Measurements from ENCODE around the gene TMED1. TPM values are rescaled to one million over a fixed set of nuclear protein-coding genes. Genes with fewer than 3 reads are reported as not detected.
A peak's percentile ranks its signal among the peaks of the same experiment; 100 is the strongest.

The TMED1 gene
- total and polyA plus RNA-seq, 5 experiments from 2014 or later = 6.7 to 26.3 (median 23.7) TPM

DNA sequence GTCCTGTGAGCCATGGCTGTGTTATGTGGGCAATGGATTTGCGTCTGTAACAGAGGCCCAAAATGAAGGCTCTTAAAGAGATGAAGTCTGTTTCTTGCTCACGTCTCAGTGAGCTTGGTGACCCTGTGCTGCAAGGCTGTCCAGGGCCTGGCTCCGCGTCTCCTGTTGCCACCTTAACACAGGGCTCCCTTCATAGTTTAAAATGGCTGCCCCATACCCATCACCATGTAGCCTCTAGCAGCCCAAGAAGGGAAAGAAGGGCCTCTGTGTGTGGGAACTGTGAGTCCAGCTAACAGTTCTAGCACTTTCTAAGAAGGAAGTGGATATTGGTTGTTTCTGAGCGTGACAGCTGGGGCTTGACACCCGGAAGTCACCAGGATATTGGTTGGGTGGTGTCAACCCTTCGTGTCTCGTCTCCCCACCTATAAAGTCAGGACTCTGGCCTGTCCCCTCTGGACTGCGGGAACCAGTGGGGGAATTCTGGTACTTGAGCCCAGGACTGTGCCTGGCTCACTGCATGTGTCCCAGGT is 20.9 kb downstream of the TMED1 start:
- Mint-ChIP-seq H3K4me3 (peak overlapping the region in 1 of 10 donors; percentile 30), H3K9me3 (no peaks in the 10 kb centered on the region), H3K27ac (peak overlapping the region in 5 of 10 donors; percentile 14 to 88 (median 27)), H3K4me1 (peaks cover 2 to 24% (median 4%) of the 10 kb centered on the region in 4 donors), H3K36me3 (peaks cover under 1 to 38% (median 6%) of the 10 kb centered on the region in 3 donors), H3K27me3 (no peaks in the 10 kb centered on the region)
- POLR2A ChIA-PET = interaction anchor here (0.5 kb wide), 1 partner anchor 28 kb away, joined by 3 read pairs; no protein-coding TSS in a partner anchor
- DNase-seq (no peak), ATAC-seq (no peak)

DNA sequence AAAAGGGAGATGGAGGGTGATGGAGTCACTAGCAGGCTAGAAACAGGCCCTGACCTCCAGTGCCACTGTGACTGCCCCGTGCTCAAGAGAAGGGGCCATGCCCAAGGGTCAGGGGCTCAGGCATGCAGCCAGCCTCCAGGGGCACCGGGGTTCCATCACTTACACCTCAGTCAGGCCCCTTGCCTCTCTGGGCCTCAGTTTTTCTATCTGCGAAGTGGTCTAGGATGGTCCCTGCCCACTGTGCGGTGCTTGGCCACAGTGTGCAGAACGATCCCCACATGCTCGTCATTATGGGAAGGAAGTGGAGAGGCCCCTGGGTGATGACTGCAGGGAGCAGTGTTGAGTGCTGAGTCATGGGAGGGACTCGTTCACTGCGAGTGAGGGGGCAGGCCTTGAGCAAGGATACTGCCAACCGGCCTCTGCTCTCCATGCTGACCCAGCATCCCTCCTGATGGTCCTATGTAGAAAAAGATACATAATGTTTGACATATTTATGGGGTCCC is 23.1 kb downstream of the TMED1 start:
- Mint-ChIP-seq H3K4me3 (peak overlapping the region in 2 of 10 donors; percentile 0 to 21), H3K27ac (peak overlapping the region in 6 of 10 donors; percentile 57 to 90 (median 78)), H3K9me3 (no peaks in the 10 kb centered on the region), H3K27me3 (no peaks in the 10 kb centered on the region), H3K4me1 (peaks cover 13 to 42% (median 19%) of the 10 kb centered on the region in 4 donors), H3K36me3 (peaks cover 0 to 42% (median 10%) of the 10 kb centered on the region in 3 donors)
- ATAC-seq (no peak), DNase-seq (no peak)
- POLR2A ChIA-PET = interaction anchor here (0.6 to 1.2 kb wide), 2 partner anchors 12 to 32 kb away, joined by 3 read pairs; no protein-coding TSS in a partner anchor

DNA sequence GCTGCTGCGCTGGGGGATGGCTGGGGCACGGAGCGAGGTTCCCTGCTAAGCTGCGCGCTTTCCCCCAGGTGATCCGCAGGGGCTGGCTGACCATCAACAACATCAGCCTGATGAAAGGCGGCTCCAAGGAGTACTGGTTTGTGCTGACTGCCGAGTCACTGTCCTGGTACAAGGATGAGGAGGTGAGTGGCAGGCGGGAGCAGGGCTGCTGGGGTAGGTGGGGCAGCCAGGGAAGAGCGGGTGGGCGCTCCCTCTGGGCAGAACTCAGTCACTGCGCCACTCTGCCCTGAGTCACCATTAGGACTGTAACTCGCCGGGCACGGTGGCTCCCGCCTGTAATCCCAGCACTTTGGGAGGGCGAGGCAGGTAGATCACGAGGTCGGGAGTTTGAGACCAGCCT is 23.8 kb downstream of the TMED1 start:
- peak overlapping the region in 3 of 10 donors; percentile 25 to 87 (median 43) for H3K27ac Mint-ChIP-seq
- H3K4me3 Mint-ChIP-seq = no peak overlapping the region
- H3K4me1 Mint-ChIP-seq = peaks cover 13 to 43% (median 19%) of the 10 kb centered on the region in 4 donors
- H3K9me3 Mint-ChIP-seq = no peaks in the 10 kb centered on the region
- POLR2A ChIA-PET = interaction anchor here (0.6 to 1.2 kb wide), 2 partner anchors 13 to 33 kb away, joined by 3 read pairs; no protein-coding TSS in a partner anchor
- no peaks in the 10 kb centered on the region for H3K27me3 Mint-ChIP-seq
- ATAC-seq (no peak), DNase-seq (no peak)
- H3K36me3 Mint-ChIP-seq = peaks cover 0 to 47% (median 10%) of the 10 kb centered on the region in 3 donors

DNA sequence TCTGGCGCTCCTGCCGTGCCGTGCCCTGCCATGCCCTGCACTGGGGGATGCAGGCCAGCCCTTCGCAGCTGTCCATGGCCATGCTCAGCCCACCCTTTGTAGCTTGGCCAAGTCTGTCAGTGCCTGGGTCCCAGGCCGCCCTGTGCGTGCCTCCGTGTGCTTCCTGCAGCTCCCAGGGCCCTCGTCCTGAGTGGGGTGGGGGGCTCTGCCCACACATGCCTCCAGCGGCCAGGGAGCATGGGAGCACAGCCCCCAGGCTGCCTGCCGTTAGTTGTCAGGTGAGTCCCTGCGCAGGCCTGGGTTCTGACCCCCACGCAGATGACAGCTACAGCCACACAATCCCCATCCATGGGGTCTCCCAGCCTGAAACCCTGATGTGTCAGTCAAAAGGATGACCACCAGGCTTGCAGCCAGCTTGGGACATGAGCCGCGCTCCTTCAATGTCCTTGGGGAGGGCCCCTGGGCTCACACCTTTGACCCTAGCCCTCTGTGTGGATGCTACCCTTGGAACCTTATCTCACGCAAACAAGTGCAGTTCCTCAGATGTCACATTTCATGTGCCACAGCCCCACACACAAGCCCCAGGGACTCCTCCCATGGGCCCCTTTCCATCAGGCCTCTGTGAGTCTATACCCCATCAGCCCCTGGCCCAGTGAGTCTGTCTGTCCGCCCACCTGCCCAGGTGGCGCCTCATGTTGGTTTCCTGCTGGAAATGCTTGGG is 24.5 kb downstream of the TMED1 start:
- DNase-seq = no peak
- POLR2A ChIA-PET = no interaction called here
- Mint-ChIP-seq H3K9me3 (no peaks in the 10 kb centered on the region), H3K4me3 (no peak overlapping the region), H3K27ac (peak overlapping the region in 2 of 10 donors; percentile 25 to 43), H3K4me1 (peaks cover 13 to 43% (median 19%) of the 10 kb centered on the region in 4 donors), H3K27me3 (no peaks in the 10 kb centered on the region), H3K36me3 (peaks cover 0 to 47% (median 7%) of the 10 kb centered on the region in 3 donors)
- ATAC-seq = no peak

DNA sequence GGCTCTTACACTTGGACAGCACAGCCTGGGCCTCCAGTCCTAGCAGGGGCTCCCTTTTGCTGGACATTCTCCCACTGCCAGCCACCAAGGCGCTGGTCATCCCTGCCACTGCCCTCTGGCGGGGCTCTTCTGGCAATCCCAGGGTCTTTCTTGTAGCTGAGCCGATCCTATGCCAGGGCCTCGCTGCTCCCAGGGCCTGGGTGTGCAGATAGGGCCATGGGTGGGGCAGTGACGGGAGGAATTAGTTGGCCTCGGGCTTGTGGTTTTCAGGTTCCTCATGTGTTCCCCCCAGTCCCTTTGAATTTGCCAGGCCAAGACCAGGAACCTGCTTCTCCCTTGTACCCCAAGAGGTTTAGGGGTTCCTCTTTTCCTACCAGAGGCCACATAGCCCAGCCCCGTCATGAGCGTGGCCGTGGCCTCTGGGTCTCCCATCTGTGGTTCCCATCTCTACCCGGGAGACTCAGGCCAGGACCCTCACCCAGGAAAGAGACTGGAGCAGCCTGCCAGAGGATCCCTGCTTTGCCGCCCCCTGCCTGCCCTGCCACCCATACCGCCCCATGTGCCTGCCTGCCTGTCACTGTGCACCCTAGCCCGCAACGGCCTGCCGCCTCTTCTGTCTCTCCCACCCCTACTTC is 26.2 kb downstream of the TMED1 start:
- POLR2A ChIA-PET = no interaction called here
- Mint-ChIP-seq H3K27me3 (no peaks in the 10 kb centered on the region), H3K9me3 (no peaks in the 10 kb centered on the region), H3K4me1 (peaks cover 15 to 41% (median 19%) of the 10 kb centered on the region in 4 donors), H3K27ac (peak overlapping the region in 6 of 10 donors; percentile 40 to 84 (median 54)), H3K4me3 (peak overlapping the region in 1 of 10 donors; percentile 31), H3K36me3 (peaks cover 0 to 53% (median 12%) of the 10 kb centered on the region in 3 donors)
- DNase-seq = no peak
- no peak for ATAC-seq

DNA sequence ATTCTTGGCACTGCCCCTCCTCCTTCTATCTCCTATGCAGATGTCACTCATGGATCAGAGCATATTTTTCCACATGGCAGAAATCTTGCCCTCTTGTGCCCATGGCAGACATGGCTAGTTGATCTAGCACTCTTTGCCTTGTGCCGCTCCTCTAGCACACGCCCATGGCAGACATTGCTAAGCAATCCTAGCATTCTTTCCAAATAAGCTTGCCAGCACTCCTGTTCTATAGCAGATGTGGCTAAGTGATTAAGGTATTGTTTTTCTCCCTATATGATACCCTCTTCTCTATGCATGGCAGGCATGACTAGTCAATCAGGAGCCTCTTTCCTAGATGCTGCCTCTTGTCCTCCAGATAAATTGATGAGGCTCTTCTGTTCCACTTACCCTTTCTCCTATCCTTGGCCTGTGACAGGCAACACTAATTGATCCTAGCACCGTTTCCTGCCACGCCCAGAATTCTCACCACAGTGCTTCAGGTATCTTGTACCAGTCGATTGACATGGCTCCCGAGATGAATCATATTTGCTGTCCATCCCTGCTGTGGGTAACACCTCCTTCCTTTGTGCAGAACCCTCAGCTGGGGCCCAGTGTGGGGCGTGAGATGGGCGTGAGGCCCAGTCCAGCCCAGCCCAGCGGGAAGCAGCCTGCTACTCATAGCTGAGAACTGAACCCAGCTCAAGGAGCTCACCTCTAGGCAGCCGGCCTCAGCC is 26.9 kb downstream of the TMED1 start:
- Mint-ChIP-seq H3K36me3 (peaks cover 0 to 52% (median 16%) of the 10 kb centered on the region in 3 donors), H3K9me3 (no peaks in the 10 kb centered on the region), H3K4me1 (peaks cover 16 to 34% (median 19%) of the 10 kb centered on the region in 4 donors), H3K4me3 (peak overlapping the region in 2 of 10 donors; percentile 15 to 31), H3K27me3 (no peaks in the 10 kb centered on the region), H3K27ac (peak overlapping the region; percentile 0 to 83 (median 56))
- ATAC-seq (peak in 1 of 2 donors; percentile 59), DNase-seq (no peak)
- POLR2A ChIA-PET = no interaction called here

DNA sequence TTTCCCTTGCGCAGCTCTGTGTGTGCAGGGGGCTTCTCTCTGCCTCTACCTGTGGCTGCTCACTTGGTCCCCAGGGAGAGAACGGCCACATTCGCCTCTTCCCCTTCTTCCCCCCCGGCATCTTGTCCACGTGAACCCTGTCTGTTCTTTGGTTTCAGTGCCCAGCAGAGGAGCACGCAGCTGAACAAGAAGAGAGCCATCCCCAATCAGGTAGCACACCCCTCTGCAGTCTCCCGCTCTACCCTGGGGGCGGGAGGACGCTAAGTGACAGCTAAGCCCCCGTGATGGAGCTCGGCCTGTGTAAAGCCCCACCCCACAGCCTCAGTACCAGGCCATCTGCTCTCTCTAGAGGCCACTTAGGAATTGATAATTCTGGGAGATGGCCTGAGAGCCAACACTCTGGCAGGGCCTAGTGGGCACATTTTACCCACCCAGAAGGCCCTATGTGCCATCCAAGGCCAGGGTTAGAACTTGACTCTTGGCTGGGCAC is 30.2 kb downstream of the TMED1 start:
- Mint-ChIP-seq H3K4me1 (peaks cover 16 to 23% (median 18%) of the 10 kb centered on the region in 4 donors), H3K4me3 (no peak overlapping the region), H3K9me3 (no peaks in the 10 kb centered on the region), H3K27me3 (no peaks in the 10 kb centered on the region), H3K27ac (peak overlapping the region in 2 of 10 donors; percentile 34 to 60), H3K36me3 (peaks cover 0 to 60% (median 20%) of the 10 kb centered on the region in 3 donors)
- POLR2A ChIA-PET = interaction anchor here (0.9 kb wide), 1 partner anchor 75 kb away, joined by 3 read pairs; no protein-coding TSS in a partner anchor
- no peak for ATAC-seq
- no peak for DNase-seq

DNA sequence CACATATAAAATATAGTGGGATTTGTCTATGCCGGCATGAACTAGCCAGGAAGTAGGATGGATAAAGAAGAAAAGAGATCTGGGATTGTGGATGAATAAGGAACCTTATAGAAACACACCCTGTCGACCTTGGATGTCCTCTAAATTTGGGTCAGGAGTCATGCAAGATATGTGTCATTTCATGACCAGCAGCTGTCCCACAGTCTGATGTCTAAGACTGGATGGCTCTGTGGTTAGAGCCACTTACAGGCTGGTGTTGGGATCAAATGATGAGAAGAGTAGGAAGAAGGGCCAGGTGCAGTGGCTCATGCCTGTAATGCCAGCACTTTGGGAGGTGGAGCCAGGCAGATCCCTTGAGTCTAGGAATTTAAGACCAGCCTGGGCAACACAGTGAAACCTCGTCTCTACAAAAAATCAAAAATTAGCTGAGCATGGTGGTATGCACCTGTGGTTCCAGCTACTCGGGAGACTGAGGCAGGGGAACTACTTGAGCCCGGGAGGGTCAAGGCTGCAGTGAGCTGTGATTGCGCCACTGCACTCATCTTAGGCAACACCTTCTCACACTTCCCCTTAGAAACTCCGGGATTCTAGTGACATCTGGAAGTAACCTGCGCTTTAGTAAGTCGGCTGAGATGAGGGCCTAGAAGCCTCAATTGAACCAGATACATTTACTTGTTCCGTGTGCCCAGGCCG is 30.8 kb downstream of the TMED1 start:
- H3K36me3 Mint-ChIP-seq = peaks cover 0 to 66% (median 20%) of the 10 kb centered on the region in 3 donors
- H3K4me3 Mint-ChIP-seq = no peak overlapping the region
- no peak for DNase-seq

DNA sequence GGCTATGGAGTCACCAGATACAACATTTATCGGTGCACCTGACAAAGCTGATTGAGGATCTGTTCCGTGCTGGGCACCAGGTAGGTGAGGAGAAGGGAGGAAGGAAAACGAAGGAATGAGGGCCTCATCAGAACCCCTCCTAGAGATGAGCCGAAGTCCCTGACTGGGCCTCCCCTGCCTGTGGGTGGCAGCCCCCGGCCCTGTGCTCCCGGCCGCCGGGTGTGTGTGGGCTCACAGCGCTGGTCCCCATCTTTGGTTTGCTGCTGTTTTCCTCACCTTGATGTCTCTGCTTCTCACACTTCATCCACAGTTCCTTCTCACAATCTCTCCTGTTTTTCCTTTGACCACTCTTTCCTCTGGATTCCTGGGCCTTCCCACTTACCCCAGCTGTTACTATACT is 32.8 kb downstream of the TMED1 start:
- peak overlapping the region in 1 of 10 donors; percentile 7 for H3K4me3 Mint-ChIP-seq
- H3K9me3 Mint-ChIP-seq = no peaks in the 10 kb centered on the region
- peak overlapping the region in 1 of 10 donors; percentile 52 for H3K27ac Mint-ChIP-seq
- DNase-seq = no peak
- POLR2A ChIA-PET = no interaction called here
- ATAC-seq = no peak
- no peaks in the 10 kb centered on the region for H3K27me3 Mint-ChIP-seq
- peaks cover 6 to 20% (median 9%) of the 10 kb centered on the region in 4 donors for H3K4me1 Mint-ChIP-seq
- H3K36me3 Mint-ChIP-seq = peaks cover 0 to 64% (median 13%) of the 10 kb centered on the region in 3 donors

More for the DNA sequence above, 30.8 kb downstream of the TMED1 start:
- no peak for ATAC-seq
- Mint-ChIP-seq H3K9me3 (no peaks in the 10 kb centered on the region), H3K4me1 (peaks cover 16 to 23% (median 18%) of the 10 kb centered on the region in 4 donors), H3K27ac (peak overlapping the region in 6 of 10 donors; percentile 5 to 60 (median 40)), H3K27me3 (no peaks in the 10 kb centered on the region)
- POLR2A ChIA-PET = interaction anchor here (0.9 kb wide), 1 partner anchor 75 kb away, joined by 3 read pairs; no protein-coding TSS in a partner anchor

DNA sequence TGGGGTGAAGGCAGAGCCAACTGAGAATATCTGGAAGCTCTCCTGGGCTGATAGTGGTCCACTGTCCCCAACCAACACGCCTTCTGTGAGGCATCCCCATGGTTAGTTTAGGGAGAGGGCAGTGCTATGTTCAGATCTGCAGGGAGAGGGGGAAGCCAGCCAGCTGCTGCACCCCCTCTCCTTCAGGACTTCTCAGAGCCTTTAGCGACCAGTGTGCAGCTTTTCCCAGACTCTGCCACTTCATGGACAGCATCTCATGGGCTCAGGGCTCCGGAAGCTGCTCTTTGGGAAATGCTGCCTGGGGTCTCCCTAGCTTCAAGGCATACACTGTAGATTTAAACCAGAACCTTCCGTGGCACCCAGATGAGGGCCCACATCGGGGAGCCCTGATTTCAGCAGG is 33.5 kb downstream of the TMED1 start:
- Mint-ChIP-seq H3K9me3 (no peaks in the 10 kb centered on the region), H3K4me3 (no peak overlapping the region), H3K36me3 (peaks cover 0 to 59% (median 13%) of the 10 kb centered on the region in 3 donors), H3K27me3 (no peaks in the 10 kb centered on the region), H3K27ac (peak overlapping the region in 1 of 10 donors; percentile 38), H3K4me1 (peaks cover 8 to 24% (median 14%) of the 10 kb centered on the region in 4 donors)
- DNase-seq (no peak), ATAC-seq (no peak)
- POLR2A ChIA-PET = no interaction called here

DNA sequence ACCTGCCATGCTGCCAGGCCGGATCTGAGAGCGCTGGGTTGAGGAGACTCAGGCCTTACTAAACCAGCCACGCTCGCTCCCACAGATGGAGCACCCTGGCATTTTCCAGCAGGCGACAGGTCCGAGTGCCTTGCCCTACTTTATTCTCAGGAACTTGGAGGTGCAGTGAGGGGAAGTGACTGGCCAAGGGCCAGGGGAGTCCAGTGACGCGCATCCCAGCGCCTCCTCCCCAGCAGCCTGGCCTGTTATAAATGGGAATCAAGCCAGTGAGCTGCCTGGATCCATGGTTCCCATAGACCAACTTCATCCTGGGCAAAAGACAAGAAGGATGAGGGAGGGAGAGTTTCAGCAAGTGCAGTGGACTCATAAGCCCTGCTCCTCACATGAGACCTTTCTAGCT is 35.5 kb downstream of the TMED1 start:
- H3K36me3 Mint-ChIP-seq = peaks cover 0 to 68% (median 13%) of the 10 kb centered on the region in 3 donors
- no peaks in the 10 kb centered on the region for H3K27me3 Mint-ChIP-seq
- DNase-seq (no peak), ATAC-seq (no peak)
- POLR2A ChIA-PET = no interaction called here
- no peak overlapping the region for H3K4me3 Mint-ChIP-seq
- H3K4me1 Mint-ChIP-seq = peaks cover 11 to 32% (median 21%) of the 10 kb centered on the region in 4 donors
- H3K9me3 Mint-ChIP-seq = no peaks in the 10 kb centered on the region
- peak overlapping the region in 6 of 10 donors; percentile 14 to 89 (median 64) for H3K27ac Mint-ChIP-seq
